ENCODE data around the gene ZBTB12. TPM values are rescaled to one million over a fixed set of nuclear protein-coding genes. Genes with fewer than 3 reads are reported as not detected.

The ZBTB12 gene
- total and polyA plus RNA-seq, 2 of the 4 experiments (the other 2 are of a cell fraction) = 2.0 to 8.5 TPM

- in situ Hi-C loops (cut with MboI; ENCODE audit: low sequenced_read_pairs) = no loop called here
- dilution Hi-C loops (cut with HindIII; ENCODE audit: low sequenced_read_pairs, unreplicated experiment) = no loop called here
- Histone ChIP-seq H3K4me1 (ENCODE audit: control insufficient read depth, insufficient read depth, low read length) (peaks cover 10% of the 10 kb centered on the region), H4K91ac (ENCODE audit: insufficient read depth, low read depth, low read length) (no peak overlapping the region), H3K4ac (ENCODE audit: low read depth, low read length) (no peak overlapping the region), H3K79me1 (ENCODE audit: low read depth in 1 of 2, low read length in 2 of 2) (no peaks in the 10 kb centered on the region), H3K23ac (ENCODE audit: low read depth, low read length) (no peak overlapping the region), H3K4me3 (ENCODE audit: insufficient read depth, low read depth, low read length) (no peak overlapping the region), H3K36me3 (ENCODE audit: control insufficient read depth, insufficient read depth, low read length) (peaks cover 19% of the 10 kb centered on the region), H3K27me3 (ENCODE audit: control insufficient read depth, insufficient read depth, low read length) (no peaks in the 10 kb centered on the region), H2BK20ac (ENCODE audit: low read depth, low read length) (no peak overlapping the region), H2AFZ (replicated peaks; ENCODE audit: low read length, poor library complexity) (no peak overlapping the region), H2BK5ac (ENCODE audit: low read depth, low read length, poor library complexity, severe bottlenecking) (no peak overlapping the region), H2AK9ac (replicated peaks; ENCODE audit: low read depth, low read length, poor library complexity) (no peak overlapping the region), H4K8ac (ENCODE audit: low read depth in 2 of 2, low read length in 2 of 2) (no peak overlapping the region), H2BK15ac (ENCODE audit: low read depth, low read length) (no peak overlapping the region), H4K5ac (ENCODE audit: low read depth, low read length) (no peak overlapping the region), H3K14ac (replicated peaks; ENCODE audit: low read depth, low read length) (no peak overlapping the region), H3K4me2 (ENCODE audit: low read depth, low read length) (no peak overlapping the region), H2AK5ac (ENCODE audit: low read depth, low read length) (no peak overlapping the region), H3K9ac (ENCODE audit: low read depth, low read length) (no peak overlapping the region), H3K56ac (ENCODE audit: extremely low read depth, insufficient read depth, low read length) (no peak overlapping the region), H3K9me1 (ENCODE audit: insufficient read depth, low read length) (no peaks in the 10 kb centered on the region), H3K18ac (ENCODE audit: low read depth, low read length) (no peak overlapping the region), H3K9me3 (ENCODE audit: control insufficient read depth, insufficient read depth, low read length) (no peaks in the 10 kb centered on the region), H3K27ac (ENCODE audit: insufficient read depth, low read length) (no peak overlapping the region), H4K20me1 (ENCODE audit: insufficient read depth, low read length) (no peaks in the 10 kb centered on the region), H2BK120ac (ENCODE audit: low read depth, low read length) (no peak overlapping the region)
- intact Hi-C loops (cut with micrococcal nuclease) = no loop called here
- no CpG with 5 or more reads among the region's 7 CpGs for WGBS, 2 experiments (ENCODE audit: extremely low coverage in 2 of 2, insufficient read length in 1 of 2)
- DNase-seq (no peak), ATAC-seq (ENCODE audit: low read depth) (no peak)
- TF ChIP-seq MXI1 (IDR thresholded peaks at IDR 0.05; ENCODE audit: borderline replicate concordance, low read depth, low read length) = no peak
- no peak for TF ChIP-seq FOS (IDR thresholded peaks at IDR 0.05; ENCODE audit: low read depth, low read length)
- ChIA-PET CTCF (interaction anchor here (1.2 kb wide), 1 partner anchor 14 kb away, joined by 7 read pairs; no protein-coding TSS in a partner anchor), POLR2A (ENCODE audit: unreplicated experiment) (interaction anchor here (0.6 to 0.7 kb wide), 2 partner anchors 22 to 25 kb away, joined by 3 to 4 read pairs; no protein-coding TSS in a partner anchor)
- no TSS peak for BruUV-seq (replicated peaks)
Measured at GRCh38 chr6:31876357-31876756, 25.5 kb downstream of the ZBTB12 start.

Measured in IMR-90 (cell line).